SKM-1 (cell line): ENCODE results near the gene PMM1.

Source experiments
- DNase-seq: peaks from one replicate; lab custom pipeline; 2025; ENCODE audit not compliant: unreplicated experiment; lab: John Stamatoyannopoulos, UW

PMM1 gene

DNA sequence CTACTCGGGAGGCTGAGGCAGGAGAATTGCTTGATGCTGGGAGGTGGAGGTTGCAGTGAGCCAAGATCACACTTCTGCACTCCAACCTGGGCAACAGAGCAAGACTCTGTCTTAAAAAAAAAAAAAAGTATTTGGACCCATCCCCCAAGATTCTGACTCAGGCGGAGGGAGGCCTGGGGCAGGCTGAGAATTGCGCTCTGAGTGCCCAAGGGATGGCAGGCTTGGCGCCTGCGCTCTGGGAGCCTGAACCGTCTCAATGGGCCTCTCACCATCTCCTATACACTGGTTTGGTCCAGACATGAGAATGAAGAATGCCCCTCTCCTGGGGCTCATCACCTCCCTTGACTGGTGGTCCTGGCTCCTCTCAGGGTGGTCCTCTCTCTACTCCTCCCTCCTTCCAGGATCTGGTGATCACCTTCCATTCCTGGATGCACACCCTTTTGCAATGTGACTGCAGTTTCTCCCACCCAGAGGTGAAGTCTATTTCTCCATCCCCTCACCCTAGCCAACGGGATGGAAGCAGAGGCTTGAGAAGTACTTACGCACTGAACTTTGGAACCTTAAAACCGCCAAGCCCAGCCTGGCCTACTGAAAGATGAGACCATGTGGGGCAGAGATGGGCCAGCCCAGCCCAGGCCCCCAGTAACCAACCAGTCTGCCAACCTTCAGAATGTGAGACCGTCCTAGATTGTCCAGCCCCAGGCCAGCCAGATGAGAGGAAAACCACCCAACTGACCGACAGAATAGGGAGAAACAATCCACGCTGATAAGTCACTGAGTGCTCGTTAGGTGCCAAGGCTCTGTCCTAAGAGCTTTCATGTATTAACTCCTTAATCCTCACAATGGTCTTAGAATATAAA lies 50.3 kb downstream of the PMM1 start:
- DNase-seq: no peak

DNA sequence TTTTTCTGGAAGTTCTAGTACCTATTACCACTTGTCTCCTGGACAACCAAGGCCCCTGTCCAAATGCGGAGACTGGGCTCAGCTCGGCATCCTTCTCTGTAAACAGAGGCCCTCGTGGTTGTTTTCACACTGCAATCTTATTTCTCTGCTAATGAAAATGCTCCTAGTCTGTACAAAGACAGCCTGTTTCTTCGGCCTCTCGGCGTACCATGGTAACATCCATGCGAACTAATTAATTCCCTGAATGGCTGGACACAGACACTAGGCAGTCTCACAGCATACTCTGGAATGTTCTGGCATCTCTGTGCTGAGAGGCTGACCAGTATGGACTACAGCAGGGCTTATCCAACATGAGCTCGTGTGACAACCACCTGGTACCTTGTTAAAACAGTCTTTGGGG lies 51.1 kb downstream of the PMM1 start:
- DNase-seq: no peak

- no peak for DNase-seq
These were observed 52.4 kb downstream of the PMM1 start for GRCh38 chr22:41537203-41537602.

DNA sequence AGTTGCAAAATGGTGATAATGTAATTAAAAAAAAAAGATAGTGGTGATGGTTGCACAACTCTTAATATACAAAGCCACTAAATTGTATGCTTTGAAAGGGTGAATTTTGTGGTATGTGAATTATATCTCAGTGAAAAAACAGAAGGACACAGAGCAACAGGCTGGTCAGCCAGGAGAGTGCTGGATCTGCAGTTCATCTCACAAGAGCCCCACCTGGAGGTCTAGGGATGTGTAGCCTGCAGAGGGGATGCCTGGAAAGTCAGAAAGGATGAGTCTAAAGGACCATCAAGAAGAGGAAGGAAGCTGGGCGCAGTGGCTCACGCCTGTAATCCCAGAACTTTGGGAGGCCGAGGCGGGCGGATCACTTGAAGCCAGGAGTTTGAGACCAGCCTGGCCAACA lies 54.4 kb downstream of the PMM1 start:
- DNase-seq: no peak

DNA sequence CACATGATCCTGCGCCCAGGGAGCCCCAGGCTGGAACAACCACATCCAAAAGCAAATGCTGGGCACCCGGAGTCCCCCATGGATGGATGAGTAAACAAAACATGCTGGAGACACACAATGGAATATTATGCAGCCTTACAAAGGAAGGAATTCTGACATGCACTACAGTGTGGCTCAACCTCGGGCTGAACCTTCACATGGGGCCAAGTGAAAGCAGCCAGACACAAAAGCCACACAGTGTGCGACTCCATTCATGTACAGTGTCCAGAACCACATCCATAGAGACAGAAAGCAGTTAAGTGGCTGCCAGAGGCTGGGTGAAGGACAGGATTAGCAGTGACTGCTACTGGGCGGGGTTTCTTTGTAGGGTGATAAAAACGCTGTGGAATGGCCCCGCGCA lies 55.4 kb downstream of the PMM1 start:
- no peak for DNase-seq

GRCh38 chr22:41532908-41533825 lies 56.5 kb downstream of the PMM1 start:
- DNase-seq: peak; percentile 64

- DNase-seq: no peak
These were observed 57.7 kb downstream of the PMM1 start for GRCh38 chr22:41531715-41532477.

GRCh38 chr22:41530890-41531714 lies 58.5 kb downstream of the PMM1 start:
- no peak for DNase-seq

- DNase-seq: no peak
These were observed 60.6 kb downstream of the PMM1 start for GRCh38 chr22:41528938-41529561.

- DNase-seq: no peak
These were observed 61.4 kb downstream of the PMM1 start for GRCh38 chr22:41528132-41528766.
